GM21515 (cell line): ENCODE results near the gene ZNF385D.

Experiments used
- ATAC-seq: cut with Tn5 transposase; IDR thresholded peaks from one replicate; pipeline ENCODE4 v1.9.1; 2021; ENCODE audit not compliant: unreplicated experiment

ZNF385D gene

GRCh38 chr3:21618695-21619094, 132.3 kb downstream of the ZNF385D start:
- no peak for ATAC-seq

DNA sequence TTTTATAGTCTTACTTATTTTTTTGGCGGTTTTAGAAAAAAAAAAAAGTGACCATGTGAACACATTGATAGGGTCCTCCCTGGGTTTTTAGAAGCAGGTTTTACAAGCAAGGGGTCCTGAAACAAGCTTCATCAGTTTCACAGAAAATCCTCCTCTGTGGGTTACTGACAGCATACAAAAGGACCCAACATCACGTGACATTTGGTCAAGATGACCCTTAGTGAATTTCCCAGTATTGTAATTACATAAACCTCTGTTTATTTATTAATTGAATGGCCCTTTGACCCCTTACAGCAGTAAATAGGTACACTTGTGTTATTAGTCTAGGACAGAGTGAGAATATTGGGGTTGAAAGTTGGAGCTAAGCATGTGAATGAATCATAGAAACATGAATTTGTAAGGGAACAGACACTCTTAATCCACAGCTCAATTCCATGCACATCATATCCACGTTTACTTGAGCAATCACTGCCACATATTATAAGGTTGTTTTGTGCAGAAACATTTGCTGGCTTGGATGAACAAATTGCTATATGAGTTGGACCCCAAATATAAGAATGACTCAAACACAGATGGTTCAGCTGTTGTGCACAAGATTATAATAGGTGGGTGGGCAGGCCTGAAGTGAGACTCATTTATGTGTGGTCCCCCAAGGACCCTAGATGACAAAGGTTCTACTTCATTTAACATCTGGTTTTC, 137.5 kb downstream of the ZNF385D start:
- no peak for ATAC-seq

- no peak for ATAC-seq
Measured at GRCh38 chr3:21601178-21601577, 149.8 kb downstream of the ZNF385D start.

DNA sequence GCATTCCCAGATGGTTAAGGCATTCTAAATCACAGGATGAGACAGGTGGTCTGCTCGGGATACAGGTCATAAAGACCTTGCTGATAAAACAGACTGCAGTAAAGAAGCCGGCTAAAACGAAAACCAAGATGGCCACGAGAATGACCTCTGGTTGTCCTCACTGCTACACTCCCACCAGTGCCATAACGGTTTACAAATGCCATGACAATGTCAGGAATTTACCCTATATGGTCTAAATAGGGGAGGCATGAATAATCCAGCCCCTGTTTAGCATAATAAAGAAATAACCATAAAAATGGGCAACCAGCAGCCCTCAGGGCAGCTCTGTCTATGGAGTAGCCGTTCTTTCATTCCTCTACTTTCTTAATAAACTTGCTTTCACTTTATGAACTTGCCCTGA, 151.1 kb downstream of the ZNF385D start:
- no peak for ATAC-seq

GRCh38 chr3:21592828-21593227, 158.2 kb downstream of the ZNF385D start:
- no peak for ATAC-seq

DNA sequence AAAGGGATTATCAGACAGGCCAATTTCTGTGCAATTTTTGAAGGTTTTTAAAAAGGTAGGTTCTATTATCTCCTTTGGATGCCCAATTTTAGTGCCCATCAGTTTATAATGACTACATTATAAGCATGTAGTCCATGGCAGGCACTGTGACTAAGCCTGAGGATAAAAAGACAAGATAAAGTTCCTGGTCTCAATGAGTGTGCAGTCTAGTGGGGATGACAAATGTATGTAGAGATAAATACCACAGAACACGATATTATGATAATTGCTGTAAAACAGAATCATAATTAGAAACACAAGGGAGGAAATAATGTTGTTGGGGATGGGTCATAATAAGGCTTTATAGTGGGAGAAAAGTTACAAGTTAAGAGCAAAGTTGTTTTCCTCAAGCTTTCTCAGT, 163.1 kb downstream of the ZNF385D start:
- no peak for ATAC-seq

GRCh38 chr3:21585216-21585740, 165.7 kb downstream of the ZNF385D start:
- ATAC-seq = no peak

GRCh38 chr3:21573291-21573690, 177.7 kb downstream of the ZNF385D start:
- no peak for ATAC-seq

- no peak for ATAC-seq
Measured at GRCh38 chr3:21564531-21564930, 186.5 kb downstream of the ZNF385D start.

- no peak for ATAC-seq
Measured at GRCh38 chr3:21562243-21562642, 188.8 kb downstream of the ZNF385D start.

DNA sequence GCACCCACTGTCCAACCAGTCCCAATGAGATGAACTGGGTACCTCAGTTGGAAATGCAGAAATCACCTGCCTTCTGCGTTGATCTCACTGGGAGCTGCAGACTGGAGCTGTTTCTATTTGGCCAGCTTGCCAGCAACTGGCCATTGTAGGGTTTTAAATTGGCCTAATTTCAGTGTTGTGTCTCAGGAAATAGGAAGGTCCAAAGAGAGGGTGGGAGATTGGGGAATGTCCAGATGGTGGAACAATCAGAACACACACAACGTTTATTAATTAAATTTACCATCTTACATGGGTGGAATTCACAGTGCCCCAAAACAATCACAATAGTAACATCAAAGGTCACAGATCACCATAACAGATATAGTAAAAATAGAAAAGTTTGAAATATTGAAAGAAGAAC, 189.5 kb downstream of the ZNF385D start:
- ATAC-seq = no peak

DNA sequence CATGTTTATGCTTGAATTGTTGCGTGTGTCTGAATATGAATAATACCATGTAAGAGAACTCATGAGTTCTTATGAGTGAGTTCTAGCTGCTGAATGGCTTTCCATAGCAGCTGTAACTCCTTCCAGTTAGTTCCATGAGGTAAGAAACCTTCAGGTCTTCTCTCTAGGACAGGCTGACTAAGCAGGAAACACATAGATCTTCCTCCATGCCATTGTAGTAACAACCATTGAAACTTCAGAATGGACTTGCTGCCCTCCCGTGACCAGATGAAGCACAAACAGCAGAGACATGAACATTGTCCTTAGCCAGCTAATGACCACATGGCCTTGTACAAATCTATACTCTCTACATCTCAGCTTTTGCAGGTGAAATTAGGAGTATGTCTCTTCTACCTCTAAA, 200.0 kb downstream of the ZNF385D start:
- ATAC-seq = no peak

DNA sequence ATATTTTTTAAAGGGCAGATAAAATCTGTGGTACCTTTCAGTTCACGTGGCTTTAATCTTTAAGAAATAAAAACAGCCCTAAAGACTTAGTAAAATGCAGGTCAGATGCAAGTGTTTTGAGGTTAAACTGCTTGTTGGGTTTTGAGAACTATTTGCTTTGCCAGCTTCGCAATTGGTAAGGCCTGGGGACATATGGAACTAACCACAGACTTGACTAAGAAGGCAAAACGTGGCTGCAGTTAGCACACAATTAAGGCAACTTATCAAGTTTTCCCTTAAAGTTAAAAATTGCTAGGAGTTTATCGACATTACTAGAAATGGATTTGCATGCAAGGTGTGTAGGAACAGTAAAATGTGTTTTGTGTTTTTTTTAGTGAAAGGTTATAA, 206.9 kb downstream of the ZNF385D start:
- no peak for ATAC-seq

DNA sequence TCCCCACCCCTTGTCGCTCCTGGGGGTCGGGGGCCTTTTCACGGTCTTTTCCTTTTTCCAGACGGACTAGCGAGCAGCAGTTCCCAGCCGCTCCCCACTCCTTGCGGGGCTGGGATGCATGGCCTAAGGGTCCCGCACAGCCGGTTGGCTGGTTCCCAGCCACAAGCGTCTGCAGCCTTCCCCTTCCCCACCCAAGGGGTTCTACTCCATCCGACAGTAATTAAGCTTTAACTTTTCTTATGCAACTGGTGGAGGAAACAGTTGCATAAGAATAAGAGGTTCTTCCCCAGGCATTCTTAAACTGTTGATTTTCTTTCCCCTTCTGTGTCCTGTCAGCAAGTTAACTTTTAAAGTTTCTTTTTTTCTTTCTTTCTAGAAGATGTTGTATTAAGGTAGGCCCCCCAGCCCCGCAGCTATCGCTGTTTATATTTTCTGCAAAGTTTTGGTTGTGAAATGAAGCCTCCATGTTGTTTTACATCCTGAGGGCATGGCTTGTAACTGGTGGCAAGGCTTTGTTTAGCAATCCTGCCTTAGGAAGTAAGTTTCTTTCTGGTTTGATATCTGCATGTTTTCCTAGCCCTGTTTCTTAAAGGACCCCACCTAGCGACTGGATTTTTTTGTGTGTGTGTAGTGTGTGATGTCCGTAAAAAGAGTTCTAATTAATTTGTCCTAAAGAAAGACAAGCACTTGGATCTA, 207.5 kb downstream of the ZNF385D start:
- no peak for ATAC-seq

- no peak for ATAC-seq
Measured at GRCh38 chr3:21542656-21543379, 208.2 kb downstream of the ZNF385D start.

DNA sequence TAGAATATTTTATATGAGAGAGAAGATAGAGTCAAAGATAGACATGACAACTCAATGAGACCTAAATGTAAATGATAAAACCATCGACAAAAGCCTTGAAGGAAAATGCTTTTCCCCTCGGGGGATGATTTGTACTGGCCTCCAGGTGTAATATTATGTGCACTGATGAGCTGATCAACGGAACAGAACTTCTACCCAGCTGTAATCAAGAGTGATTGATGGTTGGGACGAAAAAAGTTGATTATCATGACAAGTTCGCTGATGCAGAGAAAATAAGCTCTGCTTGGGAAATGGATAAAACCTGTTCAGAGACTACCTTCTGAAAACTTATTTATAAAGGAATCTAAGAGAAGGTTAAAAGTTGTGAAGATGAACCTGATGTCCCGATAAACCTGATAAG, 210.7 kb downstream of the ZNF385D start:
- no peak for ATAC-seq

DNA sequence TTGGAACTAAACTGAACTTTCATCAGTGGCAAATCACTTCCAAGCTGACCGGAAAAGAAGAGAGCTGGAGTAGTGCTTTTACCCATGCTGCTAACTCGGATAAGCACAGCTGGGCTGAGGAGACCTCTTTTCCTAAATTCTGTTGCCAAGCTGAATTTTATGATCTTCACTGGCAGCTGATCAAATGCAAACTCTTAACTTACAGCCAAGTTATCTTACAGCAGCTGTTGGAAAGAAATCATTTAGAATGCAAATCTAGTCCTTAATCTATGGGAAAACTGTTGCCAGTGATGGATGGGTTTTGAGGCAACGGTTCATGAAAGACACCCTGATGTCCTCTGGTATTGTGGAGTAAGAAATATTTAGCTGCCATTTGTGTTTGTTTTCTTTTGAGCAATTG, 216.5 kb downstream of the ZNF385D start:
- ATAC-seq = no peak

DNA sequence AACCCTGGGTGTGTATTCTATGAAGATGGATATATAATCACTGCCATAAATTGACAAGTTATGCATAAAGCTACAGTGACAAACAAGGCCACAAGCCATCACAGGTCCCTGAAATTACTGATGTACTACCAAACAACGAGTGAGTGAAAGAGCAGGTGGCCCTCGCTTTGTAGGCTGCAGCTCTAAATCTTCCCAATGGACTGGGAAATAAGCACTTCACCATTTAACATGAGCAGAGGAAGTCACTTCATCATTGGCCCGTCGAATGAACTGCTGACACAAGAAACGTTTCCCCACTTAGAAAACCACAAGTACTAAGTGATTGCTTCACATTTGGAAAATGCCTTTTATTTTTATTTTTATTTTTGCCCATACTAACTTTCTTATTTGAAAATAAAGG, 218.0 kb downstream of the ZNF385D start:
- ATAC-seq = no peak

DNA sequence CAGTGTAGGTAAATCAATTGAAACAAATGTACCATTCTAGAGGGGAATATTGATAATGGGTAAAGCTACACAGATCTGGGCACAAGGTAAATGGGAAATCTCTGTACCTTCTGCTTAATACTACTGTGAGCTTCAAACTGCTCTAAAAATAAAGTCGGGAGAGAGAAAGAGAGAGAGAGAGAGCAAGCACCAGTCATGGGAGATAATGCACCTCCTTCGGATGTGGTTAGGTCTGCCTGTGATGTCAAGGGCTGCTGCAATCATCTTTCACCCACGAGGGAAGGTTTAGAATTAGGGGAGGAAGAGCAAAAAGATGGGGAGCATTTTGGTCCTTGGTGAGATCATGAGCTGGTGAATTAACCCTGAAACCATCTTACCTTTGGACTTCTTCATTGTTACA, 219.1 kb downstream of the ZNF385D start:
- ATAC-seq = no peak

GRCh38 chr3:21528291-21528995, 222.6 kb downstream of the ZNF385D start:
- ATAC-seq = no peak

DNA sequence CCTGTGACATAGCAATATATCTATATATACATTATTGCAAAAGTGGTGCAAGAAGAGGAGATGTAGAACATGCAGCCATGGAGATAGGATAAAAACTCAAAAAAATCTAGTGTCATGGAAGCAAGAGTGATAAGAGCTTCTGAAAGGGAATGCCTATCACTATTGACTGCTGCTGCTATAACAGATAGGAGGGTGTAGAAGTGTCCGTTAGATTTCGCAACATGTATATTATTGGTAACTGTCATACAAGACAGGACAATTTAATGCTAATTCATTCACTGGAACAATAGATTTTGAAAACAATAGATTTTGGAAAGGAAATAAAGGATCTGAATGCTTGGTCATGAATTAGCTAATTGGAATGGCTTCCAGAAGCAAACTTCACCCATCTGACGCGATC, 224.5 kb downstream of the ZNF385D start:
- ATAC-seq = no peak
